CD14-positive monocyte (primary cell): Measurements from ENCODE around the gene ZNF683. TPM values are rescaled to one million over a fixed set of nuclear protein-coding genes. Genes with fewer than 3 reads are reported as not detected.

Experiments used
- DNase-seq, 3 donors: peaks; one replicate each; pipeline ENCODE4 v3.0.0-alpha.2; 2011 to 2022
- H2AFZ ChIP-seq: 2 replicates; pipeline ENCODE4 v1.6.0; 2012; ENCODE audit warnings: mild to moderate bottlenecking, low read depth, low read length, inconsistent platforms; ENCODE audit not compliant: insufficient read depth, poor library complexity, severe bottlenecking
- H3K27ac ChIP-seq, 2 donors: 1 replicate in 1 of 2; 2 replicates in 1 of 2; pipeline ENCODE4 v1.5.1; 2012 to 2013; ENCODE audit warnings: low read length in 2 of 2, control low read depth in 1 of 2, inconsistent platforms in 1 of 2, low read depth in 1 of 2, mild to moderate bottlenecking in 1 of 2
- H3K27me3 ChIP-seq, 2 donors: one replicate each; pipeline versions ENCODE4 v1.6.0 to v1.6.1; 2011 to 2013; ENCODE audit warnings: low read length in 2 of 2; ENCODE audit not compliant: control insufficient read depth in 2 of 2, insufficient read depth in 2 of 2
- H3K36me3 ChIP-seq, 2 donors: replicated peaks in 1 of 2; 1 replicate in 1 of 2; 2 replicates in 1 of 2; pipeline versions ENCODE4 v1.5.1 to v1.6.1; 2012 to 2013; ENCODE audit warnings: low read length in 2 of 2, control low read depth in 1 of 2, inconsistent platforms in 1 of 2, mild to moderate bottlenecking in 1 of 2; ENCODE audit not compliant: insufficient read depth in 2 of 2, control insufficient read depth in 1 of 2
- H3K4me1 ChIP-seq, 2 donors: 1 replicate in 1 of 2; 2 replicates in 1 of 2; pipeline versions ENCODE4 v1.5.1 to v1.6.1; 2012 to 2013; ENCODE audit warnings: low read length in 2 of 2, control low read depth in 1 of 2, inconsistent platforms in 1 of 2, mild to moderate bottlenecking in 1 of 2, moderate library complexity in 1 of 2; ENCODE audit not compliant: insufficient read depth in 2 of 2, control insufficient read depth in 1 of 2
- H3K4me2 ChIP-seq: replicated peaks from 2 replicates; pipeline ENCODE3; 2012; ENCODE audit warnings: low read length, moderate library complexity, mild to moderate bottlenecking; ENCODE audit not compliant: poor library complexity, severe bottlenecking; ENCODE audit errors: extremely low read depth
- H3K4me3 ChIP-seq, 3 experiments: fragments of 200-600 bp in 1 of 3; sonication (generic) in 1 of 3; replicated peaks in 1 of 3; 1 replicate in 2 of 3; 2 replicates in 1 of 3; pipeline ENCODE4 v1.5.1; 2011 to 2013; ENCODE audit warnings: low read length in 3 of 3, mild to moderate bottlenecking in 3 of 3, control low read depth in 2 of 3, low read depth in 2 of 3, inconsistent platforms in 1 of 3, moderate library complexity in 1 of 3
- H3K79me2 ChIP-seq: 2 replicates; pipeline ENCODE4 v1.6.0; 2012; ENCODE audit warnings: mild to moderate bottlenecking, control low read depth, inconsistent platforms, low read length, moderate library complexity; ENCODE audit not compliant: insufficient read depth
- H3K9ac ChIP-seq: 2 replicates; pipeline ENCODE4 v1.6.0; 2017; ENCODE audit warnings: low read length, mild to moderate bottlenecking; ENCODE audit not compliant: insufficient read depth, poor library complexity, severe bottlenecking
- H3K9me3 ChIP-seq, 2 donors: replicated peaks in 1 of 2; 1 replicate in 1 of 2; 2 replicates in 1 of 2; pipeline versions ENCODE4 v1.5.1 to v1.6.1; 2012 to 2013; ENCODE audit warnings: low read length in 2 of 2, control low read depth in 1 of 2; ENCODE audit not compliant: control insufficient read depth in 1 of 2, insufficient read depth in 1 of 2
- H4K20me1 ChIP-seq: 2 replicates; pipeline ENCODE4 v1.6.0; 2012; ENCODE audit warnings: mild to moderate bottlenecking, low read length, control low read depth, moderate library complexity; ENCODE audit not compliant: insufficient read depth
- H3K27ac Mint-ChIP-seq, 7 donors: one replicate each; pipeline ENCODE4 v1.8.0; 2020; ENCODE audit warnings: mild to moderate bottlenecking in 7 of 7, mixed read lengths in 7 of 7, moderate library complexity in 6 of 7, inconsistent platforms in 2 of 7
- H3K27me3 Mint-ChIP-seq, 3 donors: one replicate each; pipeline ENCODE4 v1.8.0; 2021 to 2022; ENCODE audit warnings: low read depth in 3 of 3, mild to moderate bottlenecking in 3 of 3, mixed read lengths in 3 of 3, moderate library complexity in 3 of 3, inconsistent platforms in 1 of 3
- H3K36me3 Mint-ChIP-seq, 2 donors: one replicate each; pipeline ENCODE4 v1.8.0; 2020; ENCODE audit warnings: mixed read lengths in 2 of 2, inconsistent platforms in 1 of 2, mild to moderate bottlenecking in 1 of 2
- H3K4me1 Mint-ChIP-seq: one replicate; pipeline ENCODE4 v1.8.0; 2020; ENCODE audit warnings: mild to moderate bottlenecking, mixed read lengths
- H3K4me3 Mint-ChIP-seq, 2 donors: one replicate each; pipeline ENCODE4 v1.8.0; 2020; ENCODE audit warnings: mild to moderate bottlenecking in 2 of 2, mixed read lengths in 2 of 2, moderate library complexity in 1 of 2
- H3K9me3 Mint-ChIP-seq, 7 donors: one replicate each; pipeline ENCODE4 v1.8.0; 2020 to 2022; ENCODE audit warnings: mixed read lengths in 7 of 7, mild to moderate bottlenecking in 6 of 7, moderate library complexity in 6 of 7, inconsistent platforms in 2 of 7
- CTCF ChIP-seq: fragments of 200-600 bp; IDR thresholded peaks from one replicate; pipeline ENCODE4 v1.8.0; 2022; ENCODE audit warnings: antibody characterized with exemption, mild to moderate bottlenecking
- WGBS: methylation state at CpG from one replicate; pipeline ENCODE4 v1.1.5; 2013; ENCODE audit warnings: missing lambda C conversion rate; ENCODE audit not compliant: insufficient coverage; 5-methylcytosine and 5-hydroxymethylcytosine counted together
- intact Hi-C, 2 donors: fragments of 100-400 bp; cut with micrococcal nuclease; formaldehyde crosslinking; loops; one replicate each; pipeline versions ENCODE4 v1.15.0 to v1.15.1; 2023
- polyA plus RNA-seq, 3 donors: library from polyadenylated mRNA; depleted of rRNA in 1 of 3; unstranded in 2 of 3; stranded (reverse) in 1 of 3; fragments of 300-500 nt in 2 of 3; fragments of >200 nt in 1 of 3; fragmentation: Illumina TruSeq in 2 of 3; gene quantifications; 1 replicate in 2 of 3; 2 replicates in 1 of 3; pipeline ENCODE4 v1.2.3, GENCODE V29; 2012 to 2021

ZNF683 gene
- polyA plus RNA-seq, 3 donors: not detected

- intact Hi-C loops: no loop called here
- H3K9me3 ChIP-seq: no peaks in the 10 kb centered on the region
- H3K4me3 ChIP-seq: no peak overlapping the region
- no peaks in the 10 kb centered on the region for H3K79me2 ChIP-seq
- H3K27me3 ChIP-seq: no peaks in the 10 kb centered on the region
- DNase-seq: no peak
- WGBS: no CpG with 5 or more reads among the region's 2 CpGs
- no peaks in the 10 kb centered on the region for H3K9me3 Mint-ChIP-seq
- H3K4me1 Mint-ChIP-seq: peaks cover 7% of the 10 kb centered on the region
- peaks cover 0 to 2% (median 2%) of the 10 kb centered on the region in 3 donors for H3K27me3 Mint-ChIP-seq
- H3K27ac ChIP-seq: no peak overlapping the region
- no peaks in the 10 kb centered on the region for H3K36me3 ChIP-seq
- H3K4me2 ChIP-seq: no peak overlapping the region
- no peaks in the 10 kb centered on the region for H3K36me3 Mint-ChIP-seq
- no peak overlapping the region for H3K4me3 Mint-ChIP-seq
- TF ChIP-seq CTCF: no peak
- no peak overlapping the region for H3K27ac Mint-ChIP-seq
- H4K20me1 ChIP-seq: no peaks in the 10 kb centered on the region
- H3K9ac ChIP-seq: no peak overlapping the region
- H3K4me1 ChIP-seq: peaks cover 6 to 10% of the 10 kb centered on the region in 2 donors
- no peak overlapping the region for H2AFZ ChIP-seq
Measured at GRCh38 chr1:26350343-26350700, 22.2 kb downstream of the ZNF683 start.

- Histone ChIP-seq H3K4me2 (no peak overlapping the region), H2AFZ (no peak overlapping the region), H3K4me1 (peaks cover 6 to 10% of the 10 kb centered on the region in 2 donors), H3K4me3 (no peak overlapping the region), H3K27me3 (no peaks in the 10 kb centered on the region), H3K27ac (no peak overlapping the region), H3K79me2 (no peaks in the 10 kb centered on the region), H4K20me1 (no peaks in the 10 kb centered on the region), H3K36me3 (no peaks in the 10 kb centered on the region), H3K9ac (no peak overlapping the region), H3K9me3 (no peaks in the 10 kb centered on the region)
- WGBS: no CpG with 5 or more reads among the region's 5 CpGs
- DNase-seq: no peak
- peak overlapping the region in 1 of 7 donors; percentile 13 for H3K27ac Mint-ChIP-seq
- peaks cover 0 to 2% (median 2%) of the 10 kb centered on the region in 3 donors for H3K27me3 Mint-ChIP-seq
- no peaks in the 10 kb centered on the region for H3K36me3 Mint-ChIP-seq
- H3K4me1 Mint-ChIP-seq: peaks cover 7% of the 10 kb centered on the region
- no peak overlapping the region for H3K4me3 Mint-ChIP-seq
- no peak for TF ChIP-seq CTCF
- H3K9me3 Mint-ChIP-seq: no peaks in the 10 kb centered on the region
- intact Hi-C loops: no loop called here
Measured at GRCh38 chr1:26349877-26350244, 22.7 kb downstream of the ZNF683 start.
